ENCODE data around the gene LBX2. TPM values are rescaled to one million over a fixed set of nuclear protein-coding genes. Genes with fewer than 3 reads are reported as not detected.

LBX2 gene, protein sequence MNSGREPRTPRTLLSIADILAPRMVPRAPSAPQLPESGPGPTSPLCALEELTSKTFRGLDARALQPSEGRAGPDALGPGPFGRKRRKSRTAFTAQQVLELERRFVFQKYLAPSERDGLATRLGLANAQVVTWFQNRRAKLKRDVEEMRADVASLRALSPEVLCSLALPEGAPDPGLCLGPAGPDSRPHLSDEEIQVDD
- total RNA-seq (2014; rRNA removed; shearing (Covaris generic)), result 0.58 and 1.3 TPM in 2 replicates

DNA sequence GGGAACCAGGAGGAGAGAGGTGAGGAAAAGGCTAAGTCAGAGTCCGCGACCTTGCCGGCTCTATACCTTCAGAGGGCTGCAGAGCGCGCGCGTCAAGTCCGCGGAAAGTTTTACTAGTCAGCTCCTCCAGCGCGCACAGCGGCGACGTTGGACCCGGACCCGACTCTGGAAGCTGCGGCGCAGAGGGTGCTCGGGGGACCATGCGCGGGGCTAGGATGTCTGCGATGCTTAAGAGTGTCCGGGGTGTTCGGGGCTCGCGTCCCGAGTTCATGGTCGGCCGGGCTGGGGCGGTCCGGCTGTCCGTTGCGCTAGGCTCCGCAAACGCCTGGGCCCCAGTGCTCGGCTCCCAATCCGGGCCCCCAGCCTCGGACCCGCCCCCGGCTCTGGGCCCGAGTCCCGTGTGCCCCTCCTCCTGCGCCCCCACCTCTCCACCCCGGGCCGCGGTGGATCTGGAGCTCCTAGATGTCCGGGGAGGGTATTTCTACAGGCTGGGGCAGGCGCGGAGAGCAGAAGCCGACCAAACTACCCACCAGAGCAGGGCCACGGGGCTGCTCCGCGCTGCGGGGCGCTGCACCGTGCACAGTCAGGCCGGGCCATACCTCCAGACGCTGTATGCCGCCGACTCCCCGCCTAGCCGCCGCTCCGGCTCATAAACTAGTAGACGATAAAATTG lies at the start of gene LBX2:
Gene LBX2, minus strand, starts transcription at position 337 of the 673 bp plus-strand sequence. Its CDS starts 66 bp downstream, at position 271.
- Histone ChIP-seq H3K4me1 (no peaks in the 10 kb centered on the region), H3K9me3 (replicated peaks) (no peaks in the 10 kb centered on the region), H3K36me3 (peaks cover under 1% of the 10 kb centered on the region; the same call in 1 of the 2 replicates), H3K27me3 (no peaks in the 10 kb centered on the region), H3K27ac (no peak within 1 kb of the TSS), H3K4me3 (no peak within 1 kb of the TSS)
- no peak for DNase-seq

DNA sequence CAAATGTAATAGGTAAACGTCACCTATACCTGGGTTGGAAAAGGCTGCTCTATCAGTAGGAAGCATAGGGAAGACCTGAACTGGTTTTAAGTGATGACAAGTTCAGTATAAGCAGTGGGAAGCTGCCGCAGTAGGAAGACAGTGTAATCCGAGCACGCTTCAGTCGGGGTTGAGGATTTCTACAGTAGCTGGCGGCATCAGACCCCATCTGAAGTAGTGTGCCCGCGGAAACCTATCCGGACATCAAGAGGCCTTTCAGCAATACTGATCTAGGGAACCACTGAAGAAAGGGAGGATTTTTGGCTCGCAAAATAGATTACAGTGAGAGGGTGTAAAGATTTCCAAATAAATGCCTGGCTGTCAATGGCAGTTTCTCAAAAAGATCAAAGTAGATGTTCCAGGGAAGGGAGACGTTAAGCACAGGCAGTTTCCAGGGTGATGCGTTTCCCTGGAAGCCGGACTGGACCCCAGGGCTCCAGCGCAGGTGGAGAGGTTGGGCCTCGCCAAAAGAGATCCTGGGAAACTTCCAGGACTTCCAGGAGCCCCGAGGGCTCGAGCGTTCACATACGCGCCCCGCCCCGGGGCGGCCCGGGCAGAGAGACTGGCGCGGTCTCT lies 49.0 kb upstream of the LBX2 start:
- Histone ChIP-seq H3K9me3 (replicated peaks) (no peaks in the 10 kb centered on the region), H3K27ac (no peak overlapping the region; the same call in 1 of the 2 replicates), H3K36me3 (no peaks in the 10 kb centered on the region), H3K4me3 (peak overlapping the region; percentile 55), H3K4me1 (peaks cover 18% of the 10 kb centered on the region), H3K27me3 (no peaks in the 10 kb centered on the region)
- peak; percentile 42 to 71 for DNase-seq

DNA sequence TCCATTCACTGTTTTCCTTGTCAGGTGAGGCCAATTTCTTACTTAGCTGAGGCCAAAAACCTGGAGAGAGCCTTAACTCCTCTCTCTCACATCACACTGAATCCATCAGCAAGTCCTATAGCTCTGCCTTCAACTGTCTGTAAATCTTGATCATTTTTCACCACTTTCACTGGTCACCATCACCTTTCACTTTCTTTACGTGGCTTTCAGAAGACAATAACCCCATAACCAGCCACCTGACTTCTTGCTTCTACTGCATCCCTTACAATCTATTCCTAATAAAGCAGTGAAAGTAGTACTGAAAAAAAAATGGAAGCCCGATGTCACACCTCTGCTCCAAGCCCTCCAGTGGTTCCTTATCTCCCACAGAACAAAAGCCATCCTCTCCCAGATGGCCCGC lies 46.6 kb upstream of the LBX2 start:
- Histone ChIP-seq H3K27ac (no peak overlapping the region), H3K4me1 (peaks cover 8% of the 10 kb centered on the region; the same call in 1 of the 2 replicates), H3K36me3 (no peaks in the 10 kb centered on the region), H3K27me3 (no peaks in the 10 kb centered on the region), H3K9me3 (replicated peaks) (no peaks in the 10 kb centered on the region), H3K4me3 (no peak overlapping the region)
- DNase-seq, result no peak

DNA sequence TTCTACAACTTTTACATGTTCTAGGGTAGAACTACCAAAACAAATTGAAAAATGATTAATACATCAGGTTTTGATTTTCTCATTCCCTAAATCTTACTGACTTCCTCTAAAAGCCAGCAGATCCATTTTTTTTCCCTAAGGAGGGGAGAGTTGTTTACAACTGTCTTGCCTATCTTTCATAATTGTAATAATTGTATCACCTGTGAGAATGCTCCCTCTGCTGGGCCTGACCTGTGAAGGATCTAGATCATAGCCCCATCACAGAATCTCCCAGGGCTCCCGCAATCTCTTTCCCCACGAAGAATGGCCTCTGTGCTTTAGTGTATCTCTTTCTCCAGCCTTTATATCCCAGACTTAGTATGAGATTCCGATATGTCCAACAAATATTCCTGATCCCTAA lies 45.2 kb upstream of the LBX2 start:
- no peak for DNase-seq
- no peaks in the 10 kb centered on the region for H3K27me3 ChIP-seq
- no peaks in the 10 kb centered on the region for H3K36me3 ChIP-seq
- H3K4me1 ChIP-seq, result peaks cover 8% of the 10 kb centered on the region; the same call in 1 of the 2 replicates
- H3K9me3 ChIP-seq (replicated peaks), result no peaks in the 10 kb centered on the region
- no peak overlapping the region for H3K27ac ChIP-seq
- H3K4me3 ChIP-seq, result no peak overlapping the region

DNA sequence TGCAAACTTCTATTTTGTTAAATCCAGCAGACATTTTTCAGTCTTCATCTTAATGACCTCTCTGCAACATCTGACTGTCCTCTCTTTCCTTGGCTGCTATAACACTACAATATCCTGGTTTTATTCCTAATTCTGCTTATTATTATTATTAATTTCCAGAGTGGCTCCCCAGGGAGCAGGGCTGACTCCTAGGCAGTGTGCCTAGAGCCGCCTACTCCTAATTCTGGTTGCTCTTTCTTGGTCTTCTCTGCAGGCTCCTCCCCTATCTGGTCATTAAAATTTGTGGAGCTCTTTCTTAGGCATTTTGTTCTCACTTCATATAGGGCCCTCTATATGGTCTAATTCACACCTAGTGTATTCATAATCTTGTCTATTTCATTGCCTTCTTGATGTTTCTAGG lies 43.6 kb upstream of the LBX2 start:
- Histone ChIP-seq H3K27ac (no peak overlapping the region), H3K4me3 (no peak overlapping the region), H3K27me3 (no peaks in the 10 kb centered on the region; the same call in 1 of the 2 replicates), H3K9me3 (replicated peaks) (no peaks in the 10 kb centered on the region), H3K36me3 (no peaks in the 10 kb centered on the region), H3K4me1 (peaks cover 3% of the 10 kb centered on the region; the same call in 1 of the 2 replicates)
- no peak for DNase-seq

DNA sequence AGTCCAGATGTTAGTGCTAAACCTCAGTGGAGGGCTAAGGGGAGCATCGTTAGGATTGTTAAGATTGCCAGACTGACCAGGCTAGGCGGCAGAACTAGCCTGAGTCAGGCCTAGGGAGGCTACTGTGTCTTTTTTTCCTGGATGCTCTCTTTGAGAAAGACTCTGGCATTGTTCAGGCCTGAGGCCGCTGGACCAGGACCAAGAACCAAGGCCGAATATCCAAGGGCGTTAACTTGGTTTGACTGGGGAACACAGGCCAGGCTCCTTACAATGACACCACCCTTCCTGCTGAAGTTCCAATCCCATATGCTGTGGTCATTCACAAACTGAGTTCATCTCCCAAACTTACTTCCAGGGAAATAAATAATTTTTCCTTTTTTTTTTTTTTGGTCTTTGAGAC lies 40.9 kb upstream of the LBX2 start:
- H3K27ac ChIP-seq, result no peak overlapping the region
- no peak overlapping the region for H3K4me3 ChIP-seq
- H3K27me3 ChIP-seq, result no peaks in the 10 kb centered on the region; the same call in 1 of the 2 replicates
- no peaks in the 10 kb centered on the region for H3K36me3 ChIP-seq
- H3K9me3 ChIP-seq (replicated peaks), result no peaks in the 10 kb centered on the region
- H3K4me1 ChIP-seq, result no peaks in the 10 kb centered on the region
- DNase-seq, result no peak

DNA sequence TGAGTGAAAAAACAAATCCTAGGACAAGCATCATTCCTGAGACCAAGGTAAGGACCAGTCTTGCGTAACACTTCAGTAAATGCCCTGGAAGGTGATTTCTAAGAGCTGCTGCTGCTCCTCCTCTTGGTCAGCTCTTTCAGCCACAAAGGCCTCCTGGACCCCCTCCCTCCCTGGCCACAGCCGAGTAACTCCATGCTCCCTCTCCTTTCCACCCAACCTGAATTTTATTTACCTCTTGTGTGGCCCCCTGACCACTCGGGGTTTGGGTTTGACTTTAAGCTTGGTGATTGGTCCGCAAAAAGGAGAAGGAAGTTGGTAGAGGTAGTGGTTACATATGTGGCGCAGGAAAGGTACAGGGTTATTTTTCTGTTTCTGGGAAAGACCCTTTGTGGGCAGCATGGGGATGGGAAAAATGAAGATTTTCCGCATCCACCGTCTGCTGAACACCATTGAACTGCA lies 39.5 kb upstream of the LBX2 start:
- H3K27ac ChIP-seq, result no peak overlapping the region
- H3K27me3 ChIP-seq, result no peaks in the 10 kb centered on the region; the same call in 1 of the 2 replicates
- no peaks in the 10 kb centered on the region for H3K4me1 ChIP-seq
- no peak overlapping the region for H3K4me3 ChIP-seq
- no peaks in the 10 kb centered on the region for H3K9me3 ChIP-seq (replicated peaks)
- H3K36me3 ChIP-seq, result no peaks in the 10 kb centered on the region
- DNase-seq, result no peak

DNA sequence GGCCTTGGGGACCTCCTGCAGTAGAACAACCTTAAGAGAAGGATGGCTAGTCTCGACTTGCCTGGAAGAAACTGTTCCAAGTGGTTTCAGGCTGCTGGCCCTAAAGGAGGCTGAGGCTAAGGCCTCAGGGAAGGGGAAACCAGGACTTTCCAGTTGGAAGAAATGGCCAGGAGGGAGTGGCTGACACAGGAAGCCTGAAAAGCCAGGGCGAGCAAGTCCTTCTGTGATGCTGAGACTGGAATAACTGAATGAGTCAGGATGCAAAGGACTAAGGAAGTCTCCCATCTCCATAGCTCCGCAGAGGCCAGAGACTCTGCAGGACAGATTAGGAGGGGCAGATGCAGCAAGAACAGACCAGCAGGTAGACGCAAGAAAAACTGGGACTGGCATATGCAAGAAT lies 37.7 kb upstream of the LBX2 start:
- no peak for DNase-seq
- Histone ChIP-seq H3K4me3 (no peak overlapping the region), H3K36me3 (peaks cover 6% of the 10 kb centered on the region), H3K27ac (no peak overlapping the region), H3K27me3 (no peaks in the 10 kb centered on the region; the same call in 1 of the 2 replicates), H3K4me1 (no peaks in the 10 kb centered on the region), H3K9me3 (replicated peaks) (no peaks in the 10 kb centered on the region)

DNA sequence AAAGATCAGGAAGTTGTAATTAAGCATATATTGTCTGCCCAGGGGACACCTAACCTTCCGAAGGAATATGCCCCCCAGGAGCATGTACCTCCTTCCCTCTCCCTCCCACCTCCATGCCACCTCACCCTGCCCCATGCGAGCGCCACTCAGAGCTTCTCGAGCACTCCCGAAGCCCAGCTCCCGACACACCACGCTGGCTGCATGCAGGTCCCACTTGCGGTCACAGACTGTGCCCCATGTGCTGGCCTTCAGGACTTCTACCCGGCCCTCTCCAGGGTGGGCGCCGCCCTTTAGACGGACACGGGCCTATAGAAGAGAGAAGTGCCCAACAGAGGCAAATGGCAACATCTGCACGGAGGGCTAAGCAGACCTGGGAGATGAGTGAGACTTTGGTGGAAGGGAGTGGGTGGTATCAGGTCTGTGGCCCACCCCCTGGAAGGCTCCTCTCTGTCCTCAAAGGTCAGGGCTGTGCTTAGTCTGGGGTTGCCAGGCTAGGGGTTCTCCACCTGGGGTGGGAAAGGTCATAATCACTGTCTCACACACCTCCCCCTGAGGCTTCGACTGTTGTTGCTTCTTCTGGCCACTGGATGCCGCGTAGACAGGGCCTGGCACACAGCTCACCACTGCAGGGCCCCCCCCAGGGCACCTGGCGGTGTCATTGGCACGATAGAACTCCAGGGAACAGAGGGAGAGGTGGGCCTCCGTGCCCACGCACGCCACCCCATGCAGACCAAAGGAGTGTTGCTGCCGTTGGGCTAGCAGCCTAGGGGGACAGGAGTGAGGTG lies 37.0 kb upstream of the LBX2 start:
- H3K27me3 ChIP-seq, result no peaks in the 10 kb centered on the region; the same call in 1 of the 2 replicates
- H3K36me3 ChIP-seq, result peaks cover 10% of the 10 kb centered on the region
- no peaks in the 10 kb centered on the region for H3K4me1 ChIP-seq
- H3K9me3 ChIP-seq (replicated peaks), result no peaks in the 10 kb centered on the region
- no peak overlapping the region for H3K27ac ChIP-seq
- no peak overlapping the region for H3K4me3 ChIP-seq
- DNase-seq, result no peak

DNA sequence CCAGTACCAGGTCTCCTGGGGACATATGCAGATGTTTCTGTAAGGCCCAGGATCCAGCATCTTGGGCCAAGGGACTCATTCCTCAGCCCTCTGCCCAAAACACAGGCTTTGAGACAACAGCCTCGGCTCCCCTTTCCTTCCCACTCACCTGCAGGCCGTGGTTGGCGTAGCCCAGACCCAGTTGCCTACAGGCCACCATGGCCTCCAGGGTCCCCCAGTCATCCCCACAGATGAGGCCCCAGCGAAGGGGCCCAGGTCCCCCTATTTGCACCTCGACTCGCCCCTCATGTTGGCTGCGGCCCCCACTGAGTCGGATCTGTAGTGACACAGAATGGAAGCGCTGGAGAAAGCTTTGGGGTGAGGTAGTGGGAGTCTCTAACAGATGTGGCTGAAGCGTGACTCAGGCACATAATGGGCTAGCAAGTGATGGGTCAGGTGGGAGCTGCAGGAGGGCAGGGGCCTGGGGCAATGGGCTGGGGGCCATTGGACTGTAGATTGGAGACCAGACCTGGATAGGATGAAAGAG lies 36.1 kb upstream of the LBX2 start:
- DNase-seq, result no peak
- Histone ChIP-seq H3K27ac (no peak overlapping the region), H3K9me3 (replicated peaks) (no peaks in the 10 kb centered on the region), H3K4me3 (no peak overlapping the region), H3K27me3 (no peaks in the 10 kb centered on the region; the same call in 1 of the 2 replicates), H3K4me1 (no peaks in the 10 kb centered on the region), H3K36me3 (peaks cover 11% of the 10 kb centered on the region)

DNA sequence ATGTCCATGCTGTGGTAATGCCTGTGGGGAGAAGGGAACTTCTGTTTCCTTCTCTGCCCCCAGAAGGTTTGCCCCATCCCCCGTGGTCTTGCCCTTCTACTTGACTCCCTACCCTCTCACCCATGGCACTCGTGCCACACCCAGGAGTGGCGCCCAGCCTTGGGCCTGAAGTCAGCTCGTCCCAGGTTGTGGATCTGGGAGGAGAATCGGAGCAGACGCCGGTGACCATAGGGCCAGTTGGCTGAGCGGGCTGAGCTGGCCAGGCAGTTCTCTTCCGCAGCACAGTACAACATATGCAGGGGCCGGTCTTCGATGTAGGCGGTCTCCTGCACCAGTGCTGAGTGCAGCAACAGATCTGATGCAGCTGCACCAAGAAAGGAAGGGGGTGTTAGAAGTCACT lies 35.0 kb upstream of the LBX2 start:
- no peak overlapping the region for H3K27ac ChIP-seq
- H3K4me1 ChIP-seq, result no peaks in the 10 kb centered on the region
- no peak overlapping the region for H3K4me3 ChIP-seq
- H3K9me3 ChIP-seq (replicated peaks), result no peaks in the 10 kb centered on the region
- peaks cover 11% of the 10 kb centered on the region for H3K36me3 ChIP-seq
- DNase-seq, result no peak
- no peaks in the 10 kb centered on the region; the same call in 1 of the 2 replicates for H3K27me3 ChIP-seq

DNA sequence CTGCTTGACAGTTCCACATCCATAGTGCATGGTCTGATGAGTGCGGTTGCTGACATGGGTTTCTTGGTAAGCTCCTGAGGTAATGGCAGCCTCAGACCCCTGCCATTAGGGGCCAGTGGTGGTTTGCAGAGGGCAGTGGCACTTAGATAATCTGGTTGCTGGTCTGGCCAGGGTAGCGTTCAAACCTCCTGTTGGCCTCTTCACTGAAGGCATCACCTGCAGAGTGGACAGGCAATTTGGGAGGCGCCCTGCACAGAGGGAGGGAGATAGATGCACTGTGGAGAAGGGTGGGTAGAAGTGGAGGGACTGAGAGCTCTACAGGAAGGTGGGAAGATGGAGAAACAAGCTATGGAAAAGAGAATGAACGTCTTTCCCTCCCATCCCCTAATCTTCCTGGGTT lies 34.1 kb upstream of the LBX2 start:
- no peak for DNase-seq
- no peaks in the 10 kb centered on the region for H3K9me3 ChIP-seq (replicated peaks)
- H3K4me3 ChIP-seq, result no peak overlapping the region
- no peaks in the 10 kb centered on the region for H3K27me3 ChIP-seq
- peaks cover 2% of the 10 kb centered on the region for H3K4me1 ChIP-seq
- H3K36me3 ChIP-seq, result peaks cover 13% of the 10 kb centered on the region
- H3K27ac ChIP-seq, result no peak overlapping the region

DNA sequence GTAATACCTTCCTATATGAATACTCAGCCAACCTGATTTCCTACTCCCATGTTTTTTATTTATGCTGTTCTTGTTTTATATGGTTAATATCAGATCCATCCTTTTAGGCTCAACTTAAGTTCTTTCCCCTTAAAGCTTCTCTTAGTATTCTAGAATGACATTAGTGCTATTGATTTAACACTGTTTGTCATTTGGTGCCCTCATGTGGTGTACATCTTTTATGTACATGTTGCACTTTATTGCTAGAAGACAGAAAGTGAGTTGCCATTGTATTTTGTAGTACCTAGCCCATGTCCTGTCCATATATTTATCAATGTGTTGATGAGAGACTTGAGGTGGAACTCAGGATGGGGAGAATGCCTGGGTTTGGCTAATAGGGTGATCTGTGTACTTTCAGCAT lies 32.8 kb upstream of the LBX2 start:
- no peaks in the 10 kb centered on the region for H3K9me3 ChIP-seq (replicated peaks)
- peaks cover 7% of the 10 kb centered on the region for H3K4me1 ChIP-seq
- no peak for DNase-seq
- H3K27me3 ChIP-seq, result no peaks in the 10 kb centered on the region
- peaks cover 24% of the 10 kb centered on the region for H3K36me3 ChIP-seq
- H3K27ac ChIP-seq, result no peak overlapping the region
- H3K4me3 ChIP-seq, result no peak overlapping the region

DNA sequence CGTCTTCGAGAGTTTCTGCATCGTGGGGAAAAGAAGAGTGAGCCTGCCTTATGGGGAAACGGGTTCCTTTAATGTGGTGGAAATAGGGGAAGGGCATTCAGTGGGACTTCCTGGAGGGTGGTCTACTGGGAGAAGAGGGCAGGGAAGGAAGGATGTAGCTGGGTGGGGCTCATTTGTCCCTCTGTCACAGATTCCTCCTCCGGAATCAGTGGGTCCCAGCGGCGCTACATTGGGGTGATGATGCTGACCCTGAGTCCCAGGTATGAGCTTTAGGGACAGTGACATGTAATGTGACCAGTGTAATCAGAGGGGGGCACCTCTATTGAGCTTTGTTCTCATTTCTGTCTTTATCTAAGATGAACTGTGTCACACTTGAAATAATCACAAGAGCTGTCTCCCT lies 32.3 kb upstream of the LBX2 start:
- H3K9me3 ChIP-seq (replicated peaks), result no peaks in the 10 kb centered on the region
- H3K27ac ChIP-seq, result no peak overlapping the region
- H3K4me1 ChIP-seq, result peaks cover 7% of the 10 kb centered on the region
- no peak overlapping the region for H3K4me3 ChIP-seq
- no peak for DNase-seq
- H3K27me3 ChIP-seq, result no peaks in the 10 kb centered on the region
- H3K36me3 ChIP-seq, result peaks cover 29% of the 10 kb centered on the region
